Tracheal epithelial cell (primary cell): ENCODE results near the gene AGRN. TPM values are rescaled to one million over a fixed set of nuclear protein-coding genes. Genes with fewer than 3 reads are reported as not detected.

ENCODE experiments used
- total RNA-seq: library from RNA; depleted of rRNA; stranded (reverse); fragments of >200 nt; gene quantifications from 2 replicates; pipeline ENCODE4 v1.2.1, GENCODE V29; 2014

AGRN gene
- total RNA-seq: 187 and 236 TPM in 2 replicates

GRCh38 chr1:1020000-1020404 lies at the start of gene AGRN:
Gene AGRN, plus strand, starts transcription at chr1:1020120. Its CDS starts 53 bp downstream, at chr1:1020173.

GRCh38 chr1:981955-982558 lies 37.9 kb upstream of the AGRN start, which contains the start of gene PERM1:
Gene PERM1, minus strand, starts transcription at chr1:982093. Its CDS starts 1,064 bp downstream, at chr1:981029.

GRCh38 chr1:999725-1000356 lies 20.1 kb upstream of the AGRN start, which contains the start of gene HES4:
Gene HES4, minus strand, starts transcription at chr1:1000097. Its CDS starts 124 bp downstream, at chr1:999973.

GRCh38 chr1:1013105-1013921 lies 6.6 kb upstream of the AGRN start, which contains the start of gene ISG15:
Gene ISG15, plus strand, starts transcription at chr1:1013497. Its CDS starts 77 bp downstream, at chr1:1013574.

GRCh38 chr1:1073743-1074587 lies 54.0 kb downstream of the AGRN start, which contains the start of gene RNF223:
Gene RNF223, minus strand, starts transcription at chr1:1074306. Its CDS starts 1,740 bp downstream, at chr1:1072566.

Other genes with a start within 250 kb of the AGRN start
- 0.48 and 0.64 TPM in 2 replicates for gene SAMD11, start 96.2 kb upstream of the AGRN start, total RNA-seq
- 103 and 146 TPM in 2 replicates for gene NOC2L, start 60.9 kb upstream of the AGRN start, total RNA-seq
- gene KLHL17, start 59.5 kb upstream of the AGRN start, total RNA-seq: 6.8 and 11.6 TPM in 2 replicates
- 3.6 and 9.2 TPM in 2 replicates for gene PLEKHN1, start 53.6 kb upstream of the AGRN start, total RNA-seq
- gene PERM1, start 38.0 kb upstream of the AGRN start, total RNA-seq: not detected in 2 replicates
- 62.2 and 126 TPM in 2 replicates for gene HES4, start 20.0 kb upstream of the AGRN start, total RNA-seq
- gene ISG15, start 6.6 kb upstream of the AGRN start, total RNA-seq: 43.3 and 86.5 TPM in 2 replicates
- 3.8 and 5.1 TPM in 2 replicates for gene RNF223, start 54.2 kb downstream of the AGRN start, total RNA-seq
- gene C1orf159, start 96.0 kb downstream of the AGRN start, total RNA-seq: 8.0 and 10.2 TPM in 2 replicates
- not detected in 2 replicates for gene TTLL10, start 153.8 kb downstream of the AGRN start, total RNA-seq
- gene TNFRSF18, start 186.5 kb downstream of the AGRN start, total RNA-seq: 0.64 and 1.9 TPM in 2 replicates
- gene TNFRSF4, start 194.0 kb downstream of the AGRN start, total RNA-seq: not detected in 2 replicates
- gene SDF4, start 211.9 kb downstream of the AGRN start, total RNA-seq: 73.1 and 76.6 TPM in 2 replicates
- 28.8 and 37.8 TPM in 2 replicates for gene B3GALT6, start 212.1 kb downstream of the AGRN start, total RNA-seq
- gene C1QTNF12, start 226.6 kb downstream of the AGRN start, total RNA-seq: 1.9 and 2.4 TPM in 2 replicates